Kidney epithelial cell (primary cell): ENCODE results near the gene CACNG6. TPM values are rescaled to one million over a fixed set of nuclear protein-coding genes. Genes with fewer than 3 reads are reported as not detected.

Experiments
- DNase-seq: peaks from one replicate; pipeline ENCODE4 v3.0.0-alpha.2; 2010; ENCODE audit warnings: low read depth
- H3K27me3 ChIP-seq: 2 replicates; pipeline ENCODE4 v1.6.0; 2011; ENCODE audit warnings: low read length; ENCODE audit not compliant: control insufficient read depth, insufficient read depth
- H3K36me3 ChIP-seq: 2 replicates; pipeline ENCODE4 v1.5.1; 2011; ENCODE audit warnings: low read length; ENCODE audit not compliant: control insufficient read depth, insufficient read depth
- H3K4me3 ChIP-seq: 2 replicates; pipeline ENCODE4 v1.5.1; 2011; ENCODE audit warnings: low read depth, mild to moderate bottlenecking, control low read depth, low read length
- total RNA-seq: library from RNA; depleted of rRNA; stranded (reverse); fragments of >200 nt; gene quantifications from 2 replicates; pipeline ENCODE4 v1.2.3, GENCODE V29; 2015
- TF ChIP-seq, protein P1 (sequence below): IDR thresholded peaks from 2 replicates; pipeline ENCODE4 v1.5.1; 2011; ENCODE audit warnings: mild to moderate bottlenecking, moderate library complexity, low read length, control low read depth, inconsistent platforms; ENCODE audit not compliant: insufficient read depth, poor library complexity, severe bottlenecking

Gene CACNG6
- total RNA-seq, 1 donor from 2014 or later: not detected

DNA sequence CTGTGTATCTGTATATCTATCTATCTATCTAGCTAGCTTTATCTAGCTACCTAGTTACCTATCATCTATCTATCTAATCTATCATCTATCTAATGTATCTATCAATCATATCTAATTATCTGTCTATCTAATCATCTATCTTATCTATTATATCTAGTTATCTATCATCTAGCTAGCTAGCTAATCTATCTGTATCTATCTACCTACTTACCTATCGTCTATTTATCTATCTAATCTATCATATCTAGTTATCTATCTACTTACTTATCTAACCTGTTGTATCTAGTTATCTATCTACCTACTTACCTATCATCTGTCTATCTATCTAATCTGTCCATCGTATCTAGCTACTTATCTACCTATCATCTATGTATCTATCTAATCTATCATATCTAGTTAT lies 54.3 kb downstream of the CACNG6 start:
- Histone ChIP-seq H3K36me3 (no peaks in the 10 kb centered on the region), H3K4me3 (no peak overlapping the region), H3K27me3 (no peaks in the 10 kb centered on the region)
- TF ChIP-seq, protein P1, sequence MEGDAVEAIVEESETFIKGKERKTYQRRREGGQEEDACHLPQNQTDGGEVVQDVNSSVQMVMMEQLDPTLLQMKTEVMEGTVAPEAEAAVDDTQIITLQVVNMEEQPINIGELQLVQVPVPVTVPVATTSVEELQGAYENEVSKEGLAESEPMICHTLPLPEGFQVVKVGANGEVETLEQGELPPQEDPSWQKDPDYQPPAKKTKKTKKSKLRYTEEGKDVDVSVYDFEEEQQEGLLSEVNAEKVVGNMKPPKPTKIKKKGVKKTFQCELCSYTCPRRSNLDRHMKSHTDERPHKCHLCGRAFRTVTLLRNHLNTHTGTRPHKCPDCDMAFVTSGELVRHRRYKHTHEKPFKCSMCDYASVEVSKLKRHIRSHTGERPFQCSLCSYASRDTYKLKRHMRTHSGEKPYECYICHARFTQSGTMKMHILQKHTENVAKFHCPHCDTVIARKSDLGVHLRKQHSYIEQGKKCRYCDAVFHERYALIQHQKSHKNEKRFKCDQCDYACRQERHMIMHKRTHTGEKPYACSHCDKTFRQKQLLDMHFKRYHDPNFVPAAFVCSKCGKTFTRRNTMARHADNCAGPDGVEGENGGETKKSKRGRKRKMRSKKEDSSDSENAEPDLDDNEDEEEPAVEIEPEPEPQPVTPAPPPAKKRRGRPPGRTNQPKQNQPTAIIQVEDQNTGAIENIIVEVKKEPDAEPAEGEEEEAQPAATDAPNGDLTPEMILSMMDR: no peak
- no peak for DNase-seq

- TF ChIP-seq, protein P1: no peak
- H3K27me3 ChIP-seq: no peaks in the 10 kb centered on the region
Observed at GRCh38 chr19:54047616-54048015, 56.2 kb downstream of the CACNG6 start.

More at GRCh38 chr19:54047616-54048015, 56.2 kb downstream of the CACNG6 start:
- no peak for DNase-seq
- no peaks in the 10 kb centered on the region for H3K36me3 ChIP-seq
- no peak overlapping the region for H3K4me3 ChIP-seq

Other genes with a start within 250 kb of the CACNG6 start
- not detected in 2 replicates for gene NLRP12, start 167.3 kb upstream of the CACNG6 start, total RNA-seq
- 54.0 and 70.0 TPM in 2 replicates for gene MYADM, start 123.8 kb upstream of the CACNG6 start, total RNA-seq
- 0.13 TPM in 1 of 2 replicates, not detected in the other for gene PRKCG, start 109.4 kb upstream of the CACNG6 start, total RNA-seq
- gene CACNG7, start 82.4 kb upstream of the CACNG6 start, total RNA-seq: not detected in 2 replicates
- gene CACNG8, start 28.7 kb upstream of the CACNG6 start, total RNA-seq: under 0.01 TPM in 1 of 2 replicates, not detected in the other
- not detected in 2 replicates for gene VSTM1, start 72.3 kb downstream of the CACNG6 start, total RNA-seq
- not detected in 2 replicates for gene TARM1, start 89.7 kb downstream of the CACNG6 start, total RNA-seq
- gene OSCAR, start 109.2 kb downstream of the CACNG6 start, total RNA-seq: 22.9 and 24.4 TPM in 2 replicates
- 31.8 and 39.4 TPM in 2 replicates for gene NDUFA3, start 111.2 kb downstream of the CACNG6 start, total RNA-seq
- 28.2 and 31.0 TPM in 2 replicates for gene TFPT, start 124.0 kb downstream of the CACNG6 start, total RNA-seq
- 56.8 and 68.3 TPM in 2 replicates for gene PRPF31, start 124.1 kb downstream of the CACNG6 start, total RNA-seq
- 17.2 and 20.7 TPM in 2 replicates for gene CNOT3, start 146.1 kb downstream of the CACNG6 start, total RNA-seq
- 7.5 and 11.9 TPM in 2 replicates for gene LENG1, start 168.1 kb downstream of the CACNG6 start, total RNA-seq
- gene TMC4, start 181.5 kb downstream of the CACNG6 start, total RNA-seq: 22.0 and 33.9 TPM in 2 replicates
- gene MBOAT7, start 197.9 kb downstream of the CACNG6 start, total RNA-seq: 107 and 111 TPM in 2 replicates
- 108 and 146 TPM in 2 replicates for gene TSEN34, start 199.7 kb downstream of the CACNG6 start, total RNA-seq
- 2,500 and 2,976 TPM in 2 replicates for gene RPS9, start 209.2 kb downstream of the CACNG6 start, total RNA-seq
- 0.50 TPM in 1 of 2 replicates, not detected in the other for gene LILRB3, start 231.4 kb downstream of the CACNG6 start, total RNA-seq